Measurements from ENCODE around the gene CCDC33. TPM values are rescaled to one million over a fixed set of nuclear protein-coding genes. Genes with fewer than 3 reads are reported as not detected.

Gene CCDC33
- total RNA-seq, 1 experiment from 2014 or later: not detected

DNA sequence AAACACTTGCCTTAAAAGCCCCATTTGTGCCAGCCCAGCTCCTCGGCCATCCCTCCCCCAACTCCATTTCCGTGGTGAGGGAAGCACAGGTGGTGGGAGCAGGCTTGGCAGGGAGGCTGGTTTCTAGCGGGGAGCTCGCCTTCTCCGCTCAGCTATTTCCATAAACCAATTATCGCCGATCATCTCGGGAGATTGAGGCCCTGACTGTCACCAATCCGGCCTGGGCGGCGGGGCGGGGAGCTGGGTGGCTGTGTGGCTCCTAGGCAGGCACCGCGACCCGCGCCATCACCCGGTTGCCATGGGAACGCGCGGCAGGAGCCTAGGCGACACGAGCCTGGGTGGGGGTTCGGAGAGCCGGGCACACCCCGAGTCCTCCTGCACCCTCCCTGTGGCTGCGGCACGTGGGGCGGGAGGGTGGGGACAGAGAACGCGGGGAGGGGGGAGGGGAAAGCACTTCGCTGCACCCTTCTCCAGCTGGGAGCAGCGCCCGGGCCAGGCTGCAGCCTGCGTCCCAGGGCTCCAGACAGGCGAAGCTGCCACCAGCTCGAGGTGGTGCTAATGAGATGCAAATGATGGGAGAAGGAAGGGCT lies 9.3 kb downstream of the CCDC33 start:
- TF ChIP-seq, protein P1, sequence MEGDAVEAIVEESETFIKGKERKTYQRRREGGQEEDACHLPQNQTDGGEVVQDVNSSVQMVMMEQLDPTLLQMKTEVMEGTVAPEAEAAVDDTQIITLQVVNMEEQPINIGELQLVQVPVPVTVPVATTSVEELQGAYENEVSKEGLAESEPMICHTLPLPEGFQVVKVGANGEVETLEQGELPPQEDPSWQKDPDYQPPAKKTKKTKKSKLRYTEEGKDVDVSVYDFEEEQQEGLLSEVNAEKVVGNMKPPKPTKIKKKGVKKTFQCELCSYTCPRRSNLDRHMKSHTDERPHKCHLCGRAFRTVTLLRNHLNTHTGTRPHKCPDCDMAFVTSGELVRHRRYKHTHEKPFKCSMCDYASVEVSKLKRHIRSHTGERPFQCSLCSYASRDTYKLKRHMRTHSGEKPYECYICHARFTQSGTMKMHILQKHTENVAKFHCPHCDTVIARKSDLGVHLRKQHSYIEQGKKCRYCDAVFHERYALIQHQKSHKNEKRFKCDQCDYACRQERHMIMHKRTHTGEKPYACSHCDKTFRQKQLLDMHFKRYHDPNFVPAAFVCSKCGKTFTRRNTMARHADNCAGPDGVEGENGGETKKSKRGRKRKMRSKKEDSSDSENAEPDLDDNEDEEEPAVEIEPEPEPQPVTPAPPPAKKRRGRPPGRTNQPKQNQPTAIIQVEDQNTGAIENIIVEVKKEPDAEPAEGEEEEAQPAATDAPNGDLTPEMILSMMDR (IDR thresholded peaks at IDR 0.05; ENCODE audit: insufficient read depth in 1 of 2, low read depth in 1 of 2, low read length in 1 of 2, severe bottlenecking in 1 of 2, unreplicated experiment in 1 of 2): no peak
- Mint-ChIP-seq H3K9me3 (ENCODE audit: unreplicated experiment) (no peaks in the 10 kb centered on the region), H3K4me1 (ENCODE audit: low read depth, unreplicated experiment) (no peaks in the 10 kb centered on the region), H3K27me3 (ENCODE audit: insufficient read depth, unreplicated experiment) (peaks cover 27% of the 10 kb centered on the region), H3K36me3 (ENCODE audit: insufficient read depth, unreplicated experiment) (no peaks in the 10 kb centered on the region), H3K4me3 (ENCODE audit: unreplicated experiment) (no peak overlapping the region), H3K27ac (ENCODE audit: unreplicated experiment) (no peak overlapping the region)
- ChIA-PET CTCF (no interaction called here), POLR2A (no interaction called here)
- no peaks in the 10 kb centered on the region for H3K27me3 ChIP-seq (replicated peaks; ENCODE audit: control insufficient read depth, insufficient read depth, low read length)
- no peak for DNase-seq
- H3K4me1 ChIP-seq: no peaks in the 10 kb centered on the region
- no peaks in the 10 kb centered on the region for H3K9me3 ChIP-seq
- no peak overlapping the region for H3K4me3 ChIP-seq (ENCODE audit: low read depth, low read length)
- no peaks in the 10 kb centered on the region for H3K36me3 ChIP-seq (ENCODE audit: control insufficient read depth, insufficient read depth, low read length)
- BruUV-seq (replicated peaks): no TSS peak
- intact Hi-C loops (cut with micrococcal nuclease; ENCODE audit: unreplicated experiment): no loop called here

DNA sequence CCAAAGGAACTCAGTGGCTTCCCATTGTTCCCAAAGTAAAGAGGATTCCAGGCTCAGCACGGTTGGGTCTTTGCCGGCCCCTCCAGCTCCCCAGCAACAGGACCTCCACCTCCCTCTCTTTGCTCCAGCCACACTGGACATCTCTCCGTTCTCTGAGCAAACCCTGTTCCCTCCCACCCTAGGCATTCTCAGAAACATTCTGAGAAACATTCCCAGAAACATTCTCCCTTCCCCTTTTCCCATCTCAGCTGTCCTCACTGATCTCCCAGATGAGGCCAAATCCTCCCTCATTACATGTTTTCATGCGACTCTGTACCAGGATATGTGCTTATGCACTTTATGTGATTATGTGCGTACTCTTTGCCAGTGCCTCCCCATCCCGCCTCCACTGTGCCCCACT lies 14.1 kb downstream of the CCDC33 start:
- intact Hi-C loops (cut with micrococcal nuclease; ENCODE audit: unreplicated experiment): no loop called here
- no peaks in the 10 kb centered on the region for H3K27me3 ChIP-seq (replicated peaks; ENCODE audit: control insufficient read depth, insufficient read depth, low read length)
- H3K4me1 Mint-ChIP-seq (ENCODE audit: low read depth, unreplicated experiment): no peaks in the 10 kb centered on the region
- no peak overlapping the region for H3K4me3 Mint-ChIP-seq (ENCODE audit: unreplicated experiment)
- no peaks in the 10 kb centered on the region for H3K4me1 ChIP-seq
- H3K4me3 ChIP-seq (ENCODE audit: low read depth, low read length): no peak overlapping the region
- H3K36me3 Mint-ChIP-seq (ENCODE audit: insufficient read depth, unreplicated experiment): no peaks in the 10 kb centered on the region
- POLR2A ChIA-PET: no interaction called here
- H3K9me3 ChIP-seq: no peaks in the 10 kb centered on the region
- TF ChIP-seq, protein P1 (IDR thresholded peaks at IDR 0.05; ENCODE audit: insufficient read depth in 1 of 2, low read depth in 1 of 2, low read length in 1 of 2, severe bottlenecking in 1 of 2, unreplicated experiment in 1 of 2): no peak
- CTCF ChIA-PET: no interaction called here
- H3K27ac Mint-ChIP-seq (ENCODE audit: unreplicated experiment): no peak overlapping the region
- H3K27me3 Mint-ChIP-seq (ENCODE audit: insufficient read depth, unreplicated experiment): peaks cover 19% of the 10 kb centered on the region
- BruUV-seq (replicated peaks): no TSS peak
- no peaks in the 10 kb centered on the region for H3K36me3 ChIP-seq (ENCODE audit: control insufficient read depth, insufficient read depth, low read length)
- no peaks in the 10 kb centered on the region for H3K9me3 Mint-ChIP-seq (ENCODE audit: unreplicated experiment)
- DNase-seq: no peak

DNA sequence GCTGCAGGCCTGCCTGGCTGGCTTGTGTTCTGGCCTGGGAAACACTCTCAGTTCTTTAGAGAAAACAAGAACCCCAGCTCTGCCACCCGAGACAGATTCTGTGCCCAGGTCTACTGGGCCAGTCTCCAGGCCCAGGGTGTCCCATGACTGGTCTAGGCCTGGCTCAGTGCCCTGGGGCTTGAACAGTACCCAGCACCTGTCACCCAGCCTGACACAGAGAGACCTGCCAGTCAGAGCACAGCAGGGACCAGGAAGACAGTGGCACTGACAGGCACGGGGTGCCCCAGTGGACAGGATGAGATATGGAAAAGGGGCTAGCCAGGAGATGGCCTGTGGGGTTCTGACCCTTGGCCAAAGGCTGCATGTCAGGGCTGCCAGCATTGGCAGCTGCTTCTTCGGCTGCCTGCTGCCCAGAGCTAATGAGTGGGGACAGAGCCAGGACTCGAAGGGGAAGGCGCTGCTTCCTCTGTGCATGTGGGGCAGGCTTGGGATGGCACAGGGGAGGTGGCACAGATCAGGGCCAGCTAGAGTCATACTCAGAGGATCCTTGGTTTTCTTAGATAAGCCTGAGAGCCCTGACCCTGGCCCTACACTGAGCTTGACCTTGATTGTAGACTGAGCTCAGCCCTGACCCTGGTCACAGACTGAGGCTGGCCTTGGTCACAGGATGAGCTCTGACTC lies 15.1 kb downstream of the CCDC33 start:
- no peak overlapping the region for H3K27ac Mint-ChIP-seq (ENCODE audit: unreplicated experiment)
- ChIA-PET CTCF (no interaction called here), POLR2A (no interaction called here)
- H3K4me1 Mint-ChIP-seq (ENCODE audit: low read depth, unreplicated experiment): no peaks in the 10 kb centered on the region
- no peaks in the 10 kb centered on the region for H3K9me3 ChIP-seq
- H3K27me3 Mint-ChIP-seq (ENCODE audit: insufficient read depth, unreplicated experiment): peaks cover 16% of the 10 kb centered on the region
- H3K36me3 ChIP-seq (ENCODE audit: control insufficient read depth, insufficient read depth, low read length): no peaks in the 10 kb centered on the region
- TF ChIP-seq, protein P1 (IDR thresholded peaks at IDR 0.05; ENCODE audit: insufficient read depth in 1 of 2, low read depth in 1 of 2, low read length in 1 of 2, severe bottlenecking in 1 of 2, unreplicated experiment in 1 of 2): no peak
- DNase-seq: no peak
- H3K4me3 Mint-ChIP-seq (ENCODE audit: unreplicated experiment): no peak overlapping the region
- intact Hi-C loops (cut with micrococcal nuclease; ENCODE audit: unreplicated experiment): no loop called here
- no peaks in the 10 kb centered on the region for H3K4me1 ChIP-seq
- no peak overlapping the region for H3K4me3 ChIP-seq (ENCODE audit: low read depth, low read length)
- no TSS peak for BruUV-seq (replicated peaks)
- H3K36me3 Mint-ChIP-seq (ENCODE audit: insufficient read depth, unreplicated experiment): no peaks in the 10 kb centered on the region
- no peaks in the 10 kb centered on the region for H3K9me3 Mint-ChIP-seq (ENCODE audit: unreplicated experiment)
- no peaks in the 10 kb centered on the region for H3K27me3 ChIP-seq (replicated peaks; ENCODE audit: control insufficient read depth, insufficient read depth, low read length)
